Upper lobe of right lung (tissue), 1 donor: ENCODE measurements around the gene EFTUD2. TPM values are rescaled to one million over a fixed set of nuclear protein-coding genes. Genes with fewer than 3 reads are reported as not detected.
A peak's percentile ranks its signal among the peaks of the same experiment; 100 is the strongest.

Experiments
- ATAC-seq: fragments of 200-7000 bp; cut with Tn5 transposase; one replicate; pipeline ENCODE4 v1.9.1; 2020; ENCODE audit warnings: mild to moderate bottlenecking, moderate library complexity
- DNase-seq: peaks from one replicate; pipeline ENCODE4 v3.0.0-alpha.2; 2020
- H3K27ac ChIP-seq: fragments of 200-600 bp; one replicate; pipeline ENCODE4 v1.8.0; 2022
- H3K27me3 ChIP-seq: fragments of 200-600 bp; one replicate; pipeline ENCODE4 v1.8.0; 2022; ENCODE audit warnings: mild to moderate bottlenecking
- H3K36me3 ChIP-seq: fragments of 200-600 bp; one replicate; pipeline ENCODE4 v1.8.0; 2022
- H3K4me1 ChIP-seq: fragments of 200-600 bp; one replicate; pipeline ENCODE4 v1.8.0; 2022
- H3K4me3 ChIP-seq: fragments of 200-600 bp; one replicate; pipeline ENCODE4 v1.8.0; 2022; ENCODE audit warnings: mild to moderate bottlenecking
- H3K9me3 ChIP-seq: fragments of 200-600 bp; one replicate; pipeline ENCODE4 v1.8.0; 2022
- intact Hi-C: fragments of 100-400 bp; cut with DNase I; formaldehyde crosslinking; loops from one replicate; pipeline ENCODE4 v1.11.0; 2022
- total RNA-seq: library from RNA; stranded (reverse); fragmentation: NEBNext Ultra II Directional; extraction: Animal tissue kit (Norgen Biotek cat#: 25700); gene quantifications from one replicate; pipeline ENCODE4 v1.2.1, GENCODE V29; 2021
- TF ChIP-seq, protein P1 (sequence below): fragments of 200-600 bp; IDR thresholded peaks from one replicate; pipeline ENCODE4 v1.8.0; 2022; ENCODE audit warnings: antibody characterized with exemption
- donor health status: DM: no; HTN: yes; CAD: no; lungs with severe emphysema.

Gene EFTUD2
- total RNA-seq, 1 donor from 2014 or later = 74.4 TPM

DNA sequence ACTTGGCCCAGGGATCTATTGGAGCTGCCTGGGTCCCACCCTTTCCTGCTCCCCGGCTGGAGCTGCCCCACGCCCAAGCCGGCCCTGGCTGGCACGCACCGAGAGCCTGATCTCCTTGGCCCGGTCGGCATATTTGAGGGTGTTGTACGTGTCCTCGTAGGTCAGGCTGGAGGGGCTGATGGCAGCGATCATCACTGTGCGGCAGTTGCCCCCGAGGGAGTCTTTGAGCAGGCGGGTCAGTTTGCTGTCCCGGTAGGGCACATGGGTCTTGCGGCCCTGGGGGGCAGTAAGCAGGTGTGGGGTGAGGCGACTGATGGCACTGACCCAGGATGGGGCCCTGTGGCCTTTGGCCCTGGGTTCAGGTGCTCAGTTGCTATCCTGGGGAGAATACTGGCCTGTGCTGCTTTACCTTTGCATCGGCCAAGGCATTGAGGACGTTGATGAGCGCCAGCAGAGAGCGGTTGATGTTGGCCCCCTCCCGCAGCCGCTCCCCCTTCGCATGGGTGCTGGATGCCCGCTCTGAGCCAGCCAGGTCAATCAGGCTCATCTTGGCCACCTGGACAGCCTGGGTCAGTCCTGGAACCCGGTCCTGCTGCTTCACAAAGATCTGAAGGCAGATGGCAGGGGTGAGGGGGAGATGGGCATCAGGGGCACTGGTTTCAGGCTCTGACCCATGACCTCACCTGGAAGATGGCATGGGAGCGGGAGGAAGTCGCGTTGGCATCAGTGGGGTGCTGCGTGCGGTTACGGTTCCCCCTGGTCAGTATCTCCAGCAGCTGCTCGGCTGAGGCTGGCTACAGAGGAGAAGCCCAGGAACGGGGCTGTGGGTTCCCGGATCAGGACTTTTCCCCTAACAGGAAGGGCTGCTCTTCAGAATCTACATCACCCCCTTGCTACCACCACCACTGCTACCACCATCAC lies 34.8 kb upstream of the EFTUD2 start:
- TF ChIP-seq, protein P1, sequence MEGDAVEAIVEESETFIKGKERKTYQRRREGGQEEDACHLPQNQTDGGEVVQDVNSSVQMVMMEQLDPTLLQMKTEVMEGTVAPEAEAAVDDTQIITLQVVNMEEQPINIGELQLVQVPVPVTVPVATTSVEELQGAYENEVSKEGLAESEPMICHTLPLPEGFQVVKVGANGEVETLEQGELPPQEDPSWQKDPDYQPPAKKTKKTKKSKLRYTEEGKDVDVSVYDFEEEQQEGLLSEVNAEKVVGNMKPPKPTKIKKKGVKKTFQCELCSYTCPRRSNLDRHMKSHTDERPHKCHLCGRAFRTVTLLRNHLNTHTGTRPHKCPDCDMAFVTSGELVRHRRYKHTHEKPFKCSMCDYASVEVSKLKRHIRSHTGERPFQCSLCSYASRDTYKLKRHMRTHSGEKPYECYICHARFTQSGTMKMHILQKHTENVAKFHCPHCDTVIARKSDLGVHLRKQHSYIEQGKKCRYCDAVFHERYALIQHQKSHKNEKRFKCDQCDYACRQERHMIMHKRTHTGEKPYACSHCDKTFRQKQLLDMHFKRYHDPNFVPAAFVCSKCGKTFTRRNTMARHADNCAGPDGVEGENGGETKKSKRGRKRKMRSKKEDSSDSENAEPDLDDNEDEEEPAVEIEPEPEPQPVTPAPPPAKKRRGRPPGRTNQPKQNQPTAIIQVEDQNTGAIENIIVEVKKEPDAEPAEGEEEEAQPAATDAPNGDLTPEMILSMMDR = no peak
- H3K27ac ChIP-seq = no peak overlapping the region
- H3K36me3 ChIP-seq = no peaks in the 10 kb centered on the region
- no peaks in the 10 kb centered on the region for H3K9me3 ChIP-seq
- intact Hi-C loops = no loop called here
- no peaks in the 10 kb centered on the region for H3K4me1 ChIP-seq
- no peaks in the 10 kb centered on the region for H3K27me3 ChIP-seq
- peak; percentile 37 for DNase-seq
- no peak overlapping the region for H3K4me3 ChIP-seq
- ATAC-seq = no peak

- DNase-seq = peak; percentile 51
- no peaks in the 10 kb centered on the region for H3K36me3 ChIP-seq
- H3K27ac ChIP-seq = no peak overlapping the region
- no peaks in the 10 kb centered on the region for H3K27me3 ChIP-seq
- H3K4me1 ChIP-seq = no peaks in the 10 kb centered on the region
- TF ChIP-seq, protein P1 = no peak
- intact Hi-C loops = no loop called here
- ATAC-seq = no peak
- H3K9me3 ChIP-seq = no peaks in the 10 kb centered on the region
- no peak overlapping the region for H3K4me3 ChIP-seq
Observed at GRCh38 chr17:44932787-44933097, 33.5 kb upstream of the EFTUD2 start.

DNA sequence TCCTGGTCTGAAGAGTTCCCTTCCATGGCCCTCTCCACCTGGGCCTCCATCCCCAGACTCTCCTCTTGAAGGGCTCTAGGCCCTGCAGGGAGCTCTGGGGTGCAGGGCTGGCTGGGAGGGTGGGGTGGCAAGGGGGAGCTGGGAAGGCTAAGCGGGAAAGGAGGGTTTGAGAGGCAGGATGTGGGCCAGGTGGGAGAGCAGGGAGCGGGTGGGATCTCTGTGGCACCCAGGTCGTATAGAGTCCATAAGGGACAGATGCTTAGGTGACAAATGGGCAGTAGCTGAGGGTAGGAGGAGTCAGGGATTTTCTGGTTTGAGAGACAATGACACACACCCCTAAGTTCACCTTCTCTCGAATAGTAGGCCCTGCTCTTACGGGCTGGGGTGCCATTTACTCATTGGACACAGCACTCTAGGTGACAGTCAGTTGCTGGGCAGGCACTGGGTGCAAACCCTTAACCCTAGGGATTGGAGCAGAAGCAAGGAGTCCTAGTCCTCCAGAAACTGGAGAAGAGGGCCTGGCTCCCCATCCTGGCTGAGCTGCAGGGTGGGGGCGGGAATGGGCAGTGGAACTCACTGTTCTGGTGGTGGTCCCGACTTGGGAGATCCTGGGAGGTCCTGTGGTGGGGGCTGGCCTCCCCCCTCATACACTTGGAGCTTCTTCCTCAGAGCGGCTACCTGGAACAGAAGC lies 33.0 kb upstream of the EFTUD2 start:
- H3K4me3 ChIP-seq = no peak overlapping the region
- no peaks in the 10 kb centered on the region for H3K27me3 ChIP-seq
- DNase-seq (peak; percentile 31), ATAC-seq (no peak)
- no peaks in the 10 kb centered on the region for H3K9me3 ChIP-seq
- no peaks in the 10 kb centered on the region for H3K36me3 ChIP-seq
- TF ChIP-seq, protein P1 = no peak
- H3K4me1 ChIP-seq = no peaks in the 10 kb centered on the region
- intact Hi-C loops = no loop called here
- H3K27ac ChIP-seq = no peak overlapping the region

GRCh38 chr17:44931376-44931775 lies 32.1 kb upstream of the EFTUD2 start:
- Histone ChIP-seq H3K27me3 (no peaks in the 10 kb centered on the region), H3K9me3 (no peaks in the 10 kb centered on the region), H3K36me3 (no peaks in the 10 kb centered on the region), H3K4me1 (no peaks in the 10 kb centered on the region), H3K4me3 (no peak overlapping the region), H3K27ac (no peak overlapping the region)
- TF ChIP-seq, protein P1 = no peak
- intact Hi-C loops = no loop called here
- no peak for ATAC-seq
- peak; percentile 34 for DNase-seq

- H3K9me3 ChIP-seq = no peaks in the 10 kb centered on the region
- no peaks in the 10 kb centered on the region for H3K27me3 ChIP-seq
- intact Hi-C loops = no loop called here
- H3K36me3 ChIP-seq = no peaks in the 10 kb centered on the region
- H3K27ac ChIP-seq = no peak overlapping the region
- no peak overlapping the region for H3K4me3 ChIP-seq
- no peaks in the 10 kb centered on the region for H3K4me1 ChIP-seq
- ATAC-seq = no peak
- TF ChIP-seq, protein P1 = no peak
- DNase-seq = peak; percentile 9
Observed at GRCh38 chr17:44930667-44931066, 31.4 kb upstream of the EFTUD2 start.
